NCI-H526 (cell line): ENCODE measurements around the gene TSPAN31.

ENCODE experiments used
- DNase-seq, 2 experiments: peaks; one replicate each; lab custom pipeline; 2025; lab: John Stamatoyannopoulos, UW

Gene TSPAN31

GRCh38 chr12:57722716-57723629 lies 21.9 kb upstream of the TSPAN31 start:
- no peak for DNase-seq

- no peak for DNase-seq
Observed at GRCh38 chr12:57723630-57723962, 21.2 kb upstream of the TSPAN31 start.

GRCh38 chr12:57724003-57724935 lies 20.6 kb upstream of the TSPAN31 start:
- DNase-seq, result no peak

GRCh38 chr12:57724936-57725740 lies 19.7 kb upstream of the TSPAN31 start:
- no peak for DNase-seq

- no peak for DNase-seq
Observed at GRCh38 chr12:57725851-57726150, 19.0 kb upstream of the TSPAN31 start.

GRCh38 chr12:57726151-57726883 lies 18.5 kb upstream of the TSPAN31 start:
- DNase-seq, result peak; percentile 76 to 95

GRCh38 chr12:57726884-57727757 lies 17.7 kb upstream of the TSPAN31 start:
- peak in 1 of 2 experiments; percentile 69 for DNase-seq

GRCh38 chr12:57727758-57728395 lies 17.0 kb upstream of the TSPAN31 start:
- no peak for DNase-seq

GRCh38 chr12:57729321-57729844 lies 15.5 kb upstream of the TSPAN31 start:
- no peak for DNase-seq

GRCh38 chr12:57730336-57731067 lies 14.3 kb upstream of the TSPAN31 start:
- DNase-seq, result no peak

- no peak for DNase-seq
Observed at GRCh38 chr12:57731411-57732080, 13.3 kb upstream of the TSPAN31 start.

- DNase-seq, result no peak
Observed at GRCh38 chr12:57732270-57732669, 12.6 kb upstream of the TSPAN31 start.

- no peak for DNase-seq
Observed at GRCh38 chr12:57732726-57733593, 11.9 kb upstream of the TSPAN31 start.

- no peak for DNase-seq
Observed at GRCh38 chr12:57733928-57734327, 10.9 kb upstream of the TSPAN31 start.

GRCh38 chr12:57734591-57734990 lies 10.2 kb upstream of the TSPAN31 start:
- DNase-seq, result no peak

GRCh38 chr12:57735198-57735855 lies 9.5 kb upstream of the TSPAN31 start:
- peak in 1 of 2 experiments; percentile 35 for DNase-seq
